Activated CD4-positive, alpha-beta T cell treated with anti-CD3 and anti-CD28 coated beads for 48 hours (primary cell): ENCODE results near the gene SYPL1.

ENCODE experiments used
- DNase-seq: peaks from one replicate; pipeline ENCODE4 v3.0.0-alpha.2; 2020

The SYPL1 gene

GRCh38 chr7:106089647-106090046, 22.5 kb downstream of the SYPL1 start:
- DNase-seq, result no peak

GRCh38 chr7:106088014-106088413, 24.1 kb downstream of the SYPL1 start:
- DNase-seq, result no peak

- no peak for DNase-seq
Measured at GRCh38 chr7:106086062-106086461, 26.1 kb downstream of the SYPL1 start.

GRCh38 chr7:106085015-106085414, 27.1 kb downstream of the SYPL1 start:
- no peak for DNase-seq

GRCh38 chr7:106083717-106084116, 28.4 kb downstream of the SYPL1 start:
- DNase-seq, result no peak

- DNase-seq, result no peak
Measured at GRCh38 chr7:106082087-106082854, 29.8 kb downstream of the SYPL1 start.

GRCh38 chr7:106080300-106080987, 31.7 kb downstream of the SYPL1 start:
- no peak for DNase-seq

- no peak for DNase-seq
Measured at GRCh38 chr7:106076537-106076936, 35.6 kb downstream of the SYPL1 start.

GRCh38 chr7:106075937-106076336, 36.2 kb downstream of the SYPL1 start:
- no peak for DNase-seq

GRCh38 chr7:106074257-106074656, 37.9 kb downstream of the SYPL1 start:
- no peak for DNase-seq

- DNase-seq, result no peak
Measured at GRCh38 chr7:106073701-106074100, 38.4 kb downstream of the SYPL1 start.

GRCh38 chr7:106072715-106073091, 39.4 kb downstream of the SYPL1 start:
- no peak for DNase-seq

GRCh38 chr7:106071999-106072714, 40.0 kb downstream of the SYPL1 start:
- DNase-seq, result no peak

- peak; percentile 48 for DNase-seq
Measured at GRCh38 chr7:106071356-106071998, 40.6 kb downstream of the SYPL1 start.

- DNase-seq, result no peak
Measured at GRCh38 chr7:106070567-106071254, 41.4 kb downstream of the SYPL1 start.

- no peak for DNase-seq
Measured at GRCh38 chr7:106070201-106070551, 41.9 kb downstream of the SYPL1 start.

- DNase-seq, result no peak
Measured at GRCh38 chr7:106069471-106070200, 42.5 kb downstream of the SYPL1 start.

- no peak for DNase-seq
Measured at GRCh38 chr7:106068986-106069385, 43.1 kb downstream of the SYPL1 start.

GRCh38 chr7:106068538-106068961, 43.6 kb downstream of the SYPL1 start:
- DNase-seq, result no peak

- no peak for DNase-seq
Measured at GRCh38 chr7:106067678-106068077, 44.4 kb downstream of the SYPL1 start.

- DNase-seq, result no peak
Measured at GRCh38 chr7:106065575-106066500, 46.3 kb downstream of the SYPL1 start.
